HEK293 (cell line): ENCODE data around the gene VPS51.

Experiments used
- BCL11A ChIP-seq: fragments of 450-650 bp; formaldehyde crosslinking; IDR thresholded peaks from 2 replicates; pipeline ENCODE4 v1.5.1; 2016; ENCODE audit warnings: low read depth, missing biosample characterization, missing genetic modification characterization
- KLF10 ChIP-seq: fragments of 450-650 bp; IDR thresholded peaks from 2 replicates; pipeline ENCODE4 v1.5.1; 2018; ENCODE audit warnings: missing biosample characterization, mild to moderate bottlenecking, missing genetic modification characterization
- PBX3 ChIP-seq: sonication (generic); formaldehyde crosslinking; IDR thresholded peaks from 2 replicates; pipeline ENCODE4 v1.8.1; 2022; ENCODE audit warnings: mild to moderate bottlenecking, moderate library complexity, missing genetic modification reagents
- PRDM10 ChIP-seq: fragments of 450-650 bp; formaldehyde crosslinking; IDR thresholded peaks from 2 replicates; pipeline ENCODE4 v1.5.1; 2016; ENCODE audit warnings: missing biosample characterization, missing genetic modification characterization
- SP3 ChIP-seq: fragments of 450-650 bp; formaldehyde crosslinking; IDR thresholded peaks from 2 replicates; pipeline ENCODE4 v1.5.1; 2016; ENCODE audit warnings: missing biosample characterization, missing genetic modification characterization
- TSHZ1 ChIP-seq: fragments of 450-650 bp; formaldehyde crosslinking; IDR thresholded peaks from 2 replicates; pipeline ENCODE4 v1.5.1; 2016; ENCODE audit warnings: missing biosample characterization, missing genetic modification characterization, borderline replicate concordance
- ZBTB11 ChIP-seq: fragments of 450-650 bp; formaldehyde crosslinking; conservative IDR thresholded peaks from 2 replicates; pipeline ENCODE4 v1.5.1; 2016; ENCODE audit warnings: low read depth, missing biosample characterization, missing genetic modification characterization
- ZBTB17 ChIP-seq: fragments of 450-650 bp; formaldehyde crosslinking; IDR thresholded peaks from 2 replicates; pipeline ENCODE4 v1.5.1; 2016; ENCODE audit warnings: missing biosample characterization, missing genetic modification characterization
- ZBTB49 ChIP-seq: fragments of 450-650 bp; formaldehyde crosslinking; IDR thresholded peaks from 2 replicates; pipeline ENCODE4 v1.5.1; 2016; ENCODE audit warnings: missing biosample characterization, missing genetic modification characterization, low read depth
- ZBTB7A ChIP-seq: fragments of 450-650 bp; formaldehyde crosslinking; IDR thresholded peaks from 2 replicates; pipeline ENCODE4 v1.5.1; 2016; ENCODE audit warnings: low read depth, missing biosample characterization, missing genetic modification characterization
- ZBTB8A ChIP-seq: fragments of 450-650 bp; formaldehyde crosslinking; IDR thresholded peaks from 2 replicates; pipeline ENCODE4 v1.5.1; 2016; ENCODE audit warnings: missing biosample characterization, missing genetic modification characterization
- ZNF37A ChIP-seq: fragments of 450-650 bp; IDR thresholded peaks from 2 replicates; pipeline ENCODE4 v1.5.1; 2018; ENCODE audit warnings: missing biosample characterization, missing genetic modification characterization
- ZNF391 ChIP-seq: fragments of 450-650 bp; formaldehyde crosslinking; IDR thresholded peaks from 2 replicates; pipeline ENCODE4 v1.5.1; 2016; ENCODE audit warnings: low read depth, missing biosample characterization, missing genetic modification characterization, borderline replicate concordance
- ZNF394 ChIP-seq: fragments of 450-650 bp; formaldehyde crosslinking; IDR thresholded peaks from 2 replicates; pipeline ENCODE4 v1.5.1; 2016; ENCODE audit warnings: missing biosample characterization, missing genetic modification characterization, mild to moderate bottlenecking, moderate library complexity, borderline replicate concordance
- ZNF433 ChIP-seq: fragments of 450-650 bp; formaldehyde crosslinking; IDR thresholded peaks from 2 replicates; pipeline ENCODE4 v1.5.1; 2016; ENCODE audit warnings: missing biosample characterization, missing genetic modification characterization, low read depth
- ZNF501 ChIP-seq: fragments of 450-650 bp; formaldehyde crosslinking; IDR thresholded peaks from 2 replicates; pipeline ENCODE4 v1.5.1; 2016; ENCODE audit warnings: missing biosample characterization, missing genetic modification characterization
- ZNF530 ChIP-seq: fragments of 450-650 bp; formaldehyde crosslinking; IDR thresholded peaks from 2 replicates; pipeline ENCODE4 v1.5.1; 2016; ENCODE audit warnings: low read depth, missing biosample characterization, missing genetic modification characterization
- ZNF580 ChIP-seq: fragments of 450-650 bp; formaldehyde crosslinking; IDR thresholded peaks from 2 replicates; pipeline ENCODE4 v1.5.1; 2016; ENCODE audit warnings: missing biosample characterization, missing genetic modification characterization
- ZNF658 ChIP-seq: fragments of 450-650 bp; formaldehyde crosslinking; IDR thresholded peaks from 2 replicates; pipeline ENCODE4; 2016; ENCODE audit warnings: missing biosample characterization, missing genetic modification characterization
- ZNF664 ChIP-seq: fragments of 450-650 bp; formaldehyde crosslinking; IDR thresholded peaks from 2 replicates; pipeline ENCODE4 v1.5.1; 2016; ENCODE audit warnings: missing biosample characterization, missing genetic modification characterization
- ZNF692 ChIP-seq: fragments of 450-650 bp; formaldehyde crosslinking; IDR thresholded peaks from 2 replicates; pipeline ENCODE4 v1.5.1; 2016; ENCODE audit warnings: missing biosample characterization, missing genetic modification characterization

The VPS51 gene

GRCh38 chr11:65134952-65135632 is 39.1 kb downstream of the VPS51 start (continued):
- TF ChIP-seq ZNF530 (tag by site-specific recombination) = no peak
- no peak for TF ChIP-seq ZNF658 (tag by site-specific recombination)
- TF ChIP-seq ZNF433 (tag by site-specific recombination) = no peak
- no peak for TF ChIP-seq ZNF580 (tag by site-specific recombination)
- no peak for TF ChIP-seq TSHZ1 (tag by site-specific recombination)
- no peak for TF ChIP-seq ZNF37A
- no peak for TF ChIP-seq ZBTB49 (tag by site-specific recombination)
- peak; percentile 18 for TF ChIP-seq ZBTB17
- no peak; the same call in 1 of the 2 replicates for TF ChIP-seq SP3 (tag by site-specific recombination)
- no peak for TF ChIP-seq ZNF501 (tag by site-specific recombination)
- peak; percentile 83 for TF ChIP-seq ZNF664 (tag by site-specific recombination)
- 0 out of 2 replicates have a peak, but pooled peaks have one; percentile 34 for TF ChIP-seq ZNF391 (tag by site-specific recombination)
- no peak for TF ChIP-seq BCL11A (tag by site-specific recombination)
- TF ChIP-seq PBX3 (CRISPR knock-in tag) = no peak
- TF ChIP-seq PRDM10 (tag by site-specific recombination) = no peak
- TF ChIP-seq ZBTB7A (tag by site-specific recombination) = no peak
- no peak for TF ChIP-seq KLF10 (tag by site-specific recombination)
- TF ChIP-seq ZBTB11 (tag by site-specific recombination) = no peak
- TF ChIP-seq ZNF692 (tag by site-specific recombination) = no peak
- TF ChIP-seq ZNF394 = peak; percentile 0; the same call in 1 of the 2 replicates
- no peak for TF ChIP-seq ZBTB8A (tag by site-specific recombination)
